Loucy (cell line): Measurements from ENCODE around the gene CNDP1.

ENCODE experiments used
- CTCF ChIP-seq: fragments of 200-600 bp; sonication (generic); conservative IDR thresholded peaks from 2 replicates; pipeline ENCODE4 v1.5.1; 2014; ENCODE audit warnings: mild to moderate bottlenecking, antibody characterized with exemption, low read length
- EZH2phosphoT487 ChIP-seq: fragments of 200-600 bp; IDR thresholded peaks from 2 replicates; pipeline ENCODE4 v1.6.1; 2018; ENCODE audit warnings: antibody characterized with exemption, mild to moderate bottlenecking, moderate library complexity, borderline replicate concordance

GRCh38 chr18:74531043-74531442 lies 3.3 kb upstream of the CNDP1 start:
- TF ChIP-seq CTCF (no peak), EZH2phosphoT487 (no peak)
